Suprapubic skin (tissue), 4 donors: ENCODE measurements around the gene MRPL54.

Experiments
- CTCF ChIP-seq, 2 donors: fragments of 200-600 bp in 1 of 2; fragments of 450-650 bp in 1 of 2; sonication (generic) in 1 of 2; IDR thresholded peaks; one replicate each; pipeline ENCODE4 v1.5.1; 2016 to 2019; ENCODE audit warnings: antibody characterized with exemption in 2 of 2, mild to moderate bottlenecking in 1 of 2, moderate library complexity in 1 of 2
- EP300 ChIP-seq: sonication (generic); formaldehyde crosslinking; IDR thresholded peaks from one replicate; pipeline ENCODE4 v1.6.1; 2017; ENCODE audit warnings: antibody characterized with exemption
- POLR2A ChIP-seq, 2 donors: fragments of 450-650 bp; IDR thresholded peaks; one replicate each; pipeline ENCODE4 v1.6.1; 2017; ENCODE audit warnings: antibody characterized with exemption in 2 of 2, mild to moderate bottlenecking in 2 of 2, moderate library complexity in 2 of 2
- POLR2AphosphoS5 ChIP-seq, 3 donors: sonication (generic); formaldehyde crosslinking; IDR thresholded peaks; one replicate each; pipeline ENCODE4 v1.6.1; 2017; ENCODE audit warnings: antibody characterized with exemption in 3 of 3

GRCh38 chr19:3740431-3740830 is 22.1 kb upstream of the MRPL54 start:
- no peak for TF ChIP-seq CTCF (IDR thresholded peaks at IDR 0.05)
- no peak for TF ChIP-seq POLR2AphosphoS5 (IDR thresholded peaks at IDR 0.05)
- TF ChIP-seq EP300, result no peak
- no peak for TF ChIP-seq POLR2A (IDR thresholded peaks at IDR 0.05)
